ENCODE results near the gene CCT6B.

Gene CCT6B

GRCh38 chr17:34996422-34997285 is 35.4 kb upstream of the CCT6B start:
- H3K27ac ChIP-seq (ENCODE audit: low read depth, low read length), result no peak overlapping the region
- H3K4me3 ChIP-seq (ENCODE audit: low read depth, low read length), result no peak overlapping the region
- no peaks in the 10 kb centered on the region for H3K9me3 ChIP-seq (ENCODE audit: control insufficient read depth, insufficient read depth, low read depth, low read length)
- no peak overlapping the region for H3K9ac ChIP-seq (ENCODE audit: low read length)
- no peaks in the 10 kb centered on the region for H3K4me1 ChIP-seq (ENCODE audit: control insufficient read depth, insufficient read depth, low read length)
- H3K27me3 ChIP-seq (ENCODE audit: control insufficient read depth, insufficient read depth, low read length), result no peaks in the 10 kb centered on the region
- H3K36me3 ChIP-seq (ENCODE audit: control insufficient read depth, insufficient read depth, low read length), result peaks cover 98% of the 10 kb centered on the region

DNA sequence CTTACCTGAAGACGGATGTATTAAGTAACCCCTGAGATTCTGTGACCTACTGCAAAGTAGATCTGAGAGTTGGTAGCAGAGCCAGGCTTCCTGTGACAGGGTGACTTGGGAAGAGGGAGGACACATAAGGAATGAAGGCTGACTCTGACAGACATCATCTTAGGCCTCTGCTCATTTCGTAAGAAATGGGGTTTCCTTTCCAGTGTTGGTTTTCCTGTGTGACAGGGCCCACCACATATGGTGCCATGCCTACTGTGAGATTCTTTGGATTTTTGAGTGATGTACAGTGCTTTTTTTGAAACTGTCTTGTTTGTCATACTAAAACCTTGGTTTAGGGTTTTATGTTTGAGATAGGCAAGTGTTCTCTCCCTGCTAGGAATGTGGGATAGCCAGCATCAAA is 31.8 kb upstream of the CCT6B start:
- Histone ChIP-seq H3K27me3 (ENCODE audit: control insufficient read depth, insufficient read depth, low read length) (no peaks in the 10 kb centered on the region), H3K27ac (ENCODE audit: low read depth, low read length) (no peak overlapping the region), H3K9me3 (ENCODE audit: control insufficient read depth, insufficient read depth, low read depth, low read length) (no peaks in the 10 kb centered on the region), H3K4me1 (ENCODE audit: control insufficient read depth, insufficient read depth, low read length) (no peaks in the 10 kb centered on the region), H3K9ac (ENCODE audit: low read length) (no peak overlapping the region), H3K4me3 (ENCODE audit: low read depth, low read length) (no peak overlapping the region), H3K36me3 (ENCODE audit: control insufficient read depth, insufficient read depth, low read length) (peaks cover 100% of the 10 kb centered on the region)

- Histone ChIP-seq H3K27ac (ENCODE audit: low read depth, low read length) (no peak overlapping the region), H3K4me1 (ENCODE audit: control insufficient read depth, insufficient read depth, low read length) (no peaks in the 10 kb centered on the region), H3K4me3 (ENCODE audit: low read depth, low read length) (no peak overlapping the region), H3K9me3 (ENCODE audit: control insufficient read depth, insufficient read depth, low read depth, low read length) (no peaks in the 10 kb centered on the region), H3K9ac (ENCODE audit: low read length) (no peak overlapping the region), H3K36me3 (ENCODE audit: control insufficient read depth, insufficient read depth, low read length) (peaks cover 97% of the 10 kb centered on the region), H3K27me3 (ENCODE audit: control insufficient read depth, insufficient read depth, low read length) (no peaks in the 10 kb centered on the region)
Measured at GRCh38 chr17:34991606-34992005, 30.3 kb upstream of the CCT6B start.

DNA sequence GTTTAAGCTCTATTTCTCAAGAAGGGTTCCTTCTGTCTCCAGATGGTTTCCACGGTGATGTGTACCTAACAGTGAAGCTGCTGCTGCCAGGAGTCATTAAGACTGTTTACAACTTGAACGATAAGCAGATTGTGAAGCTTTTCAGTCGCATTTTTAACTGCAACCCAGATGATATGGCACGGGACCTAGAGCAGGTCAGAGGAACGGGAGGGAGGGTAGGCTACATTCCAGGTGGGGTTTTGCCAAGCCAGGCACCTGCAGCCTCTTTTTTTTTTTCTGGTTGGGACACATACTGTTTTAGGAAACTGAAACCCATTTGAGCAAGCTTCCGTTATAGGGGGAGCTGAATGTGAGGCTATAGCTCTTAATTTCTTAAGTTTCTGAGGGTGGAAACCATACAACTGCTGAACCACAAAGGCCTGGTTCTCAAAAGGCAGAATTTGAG is 29.7 kb upstream of the CCT6B start:
- Histone ChIP-seq H3K4me1 (ENCODE audit: control insufficient read depth, insufficient read depth, low read length) (no peaks in the 10 kb centered on the region), H3K27ac (ENCODE audit: low read depth, low read length) (no peak overlapping the region), H3K36me3 (ENCODE audit: control insufficient read depth, insufficient read depth, low read length) (peaks cover 97% of the 10 kb centered on the region), H3K4me3 (ENCODE audit: low read depth, low read length) (no peak overlapping the region), H3K9me3 (ENCODE audit: control insufficient read depth, insufficient read depth, low read depth, low read length) (no peaks in the 10 kb centered on the region), H3K27me3 (ENCODE audit: control insufficient read depth, insufficient read depth, low read length) (no peaks in the 10 kb centered on the region), H3K9ac (ENCODE audit: low read length) (no peak overlapping the region)

- Histone ChIP-seq H3K4me1 (ENCODE audit: control insufficient read depth, insufficient read depth, low read length) (no peaks in the 10 kb centered on the region), H3K27ac (ENCODE audit: low read depth, low read length) (no peak overlapping the region), H3K36me3 (ENCODE audit: control insufficient read depth, insufficient read depth, low read length) (peaks cover 96% of the 10 kb centered on the region), H3K4me3 (ENCODE audit: low read depth, low read length) (no peak overlapping the region), H3K9me3 (ENCODE audit: control insufficient read depth, insufficient read depth, low read depth, low read length) (no peaks in the 10 kb centered on the region), H3K9ac (ENCODE audit: low read length) (no peak overlapping the region), H3K27me3 (ENCODE audit: control insufficient read depth, insufficient read depth, low read length) (no peaks in the 10 kb centered on the region)
Measured at GRCh38 chr17:34989473-34989872, 28.2 kb upstream of the CCT6B start.

DNA sequence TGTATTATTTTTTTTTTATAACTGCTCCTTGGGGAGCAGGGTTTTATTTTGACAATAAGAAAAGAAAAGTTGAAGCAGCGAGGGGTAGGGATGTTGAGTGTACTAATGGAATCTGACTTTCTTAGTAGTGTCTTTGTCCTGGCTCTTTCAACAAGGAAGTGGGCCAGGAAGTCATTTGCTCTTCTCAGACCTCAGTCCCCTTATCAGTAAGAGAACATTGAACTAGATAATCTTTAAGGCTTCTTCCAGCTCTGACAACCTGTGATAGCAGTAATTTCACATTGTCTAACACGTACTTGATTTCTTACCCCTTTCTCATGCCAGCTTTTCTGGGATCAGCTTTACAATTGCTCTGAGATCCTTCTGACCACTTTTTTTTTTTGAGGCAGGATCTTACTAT is 27.4 kb upstream of the CCT6B start:
- Histone ChIP-seq H3K4me3 (ENCODE audit: low read depth, low read length) (no peak overlapping the region), H3K9me3 (ENCODE audit: control insufficient read depth, insufficient read depth, low read depth, low read length) (no peaks in the 10 kb centered on the region), H3K36me3 (ENCODE audit: control insufficient read depth, insufficient read depth, low read length) (peaks cover 94% of the 10 kb centered on the region), H3K27ac (ENCODE audit: low read depth, low read length) (no peak overlapping the region), H3K4me1 (ENCODE audit: control insufficient read depth, insufficient read depth, low read length) (no peaks in the 10 kb centered on the region), H3K9ac (ENCODE audit: low read length) (no peak overlapping the region), H3K27me3 (ENCODE audit: control insufficient read depth, insufficient read depth, low read length) (no peaks in the 10 kb centered on the region)

GRCh38 chr17:34987232-34987631 is 26.0 kb upstream of the CCT6B start:
- Histone ChIP-seq H3K27me3 (ENCODE audit: control insufficient read depth, insufficient read depth, low read length) (no peaks in the 10 kb centered on the region), H3K9ac (ENCODE audit: low read length) (no peak overlapping the region), H3K36me3 (ENCODE audit: control insufficient read depth, insufficient read depth, low read length) (peaks cover 91% of the 10 kb centered on the region), H3K9me3 (ENCODE audit: control insufficient read depth, insufficient read depth, low read depth, low read length) (no peaks in the 10 kb centered on the region), H3K4me1 (ENCODE audit: control insufficient read depth, insufficient read depth, low read length) (no peaks in the 10 kb centered on the region), H3K4me3 (ENCODE audit: low read depth, low read length) (no peak overlapping the region), H3K27ac (ENCODE audit: low read depth, low read length) (no peak overlapping the region)

DNA sequence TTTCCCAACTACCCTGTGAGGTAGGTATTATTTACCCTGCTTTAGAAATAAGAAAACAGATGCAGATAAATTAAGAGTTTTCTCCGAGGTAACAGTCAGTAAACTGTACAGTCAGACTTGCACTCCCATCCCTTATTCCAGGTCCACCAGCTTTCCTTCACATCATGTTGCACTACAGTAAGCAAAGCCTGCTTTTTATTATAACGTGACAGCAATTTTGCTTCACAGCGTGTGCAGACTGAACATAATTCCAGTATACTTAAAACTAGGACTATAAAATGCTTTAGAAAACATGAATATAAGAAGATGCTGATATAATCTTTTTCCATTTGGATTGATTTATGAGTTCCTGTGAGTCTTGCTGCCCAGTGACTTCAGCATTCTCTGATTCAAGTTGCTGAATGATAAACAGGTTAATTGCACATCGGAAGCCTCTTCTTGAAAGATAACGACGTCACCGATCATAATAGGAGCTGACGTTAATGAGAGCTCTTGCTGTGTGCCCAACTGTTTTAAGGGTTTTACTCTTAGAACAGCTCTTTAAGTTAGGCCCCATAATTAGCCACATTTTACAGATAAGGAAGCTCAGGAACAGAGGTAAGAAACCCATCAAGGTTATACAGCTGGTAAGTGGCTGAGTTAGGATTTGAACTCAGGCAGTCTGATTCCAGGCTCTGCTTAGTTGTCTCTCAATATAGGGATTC is 20.4 kb upstream of the CCT6B start:
- H3K36me3 ChIP-seq (ENCODE audit: control insufficient read depth, insufficient read depth, low read length), result peaks cover 42% of the 10 kb centered on the region
- H3K4me1 ChIP-seq (ENCODE audit: control insufficient read depth, insufficient read depth, low read length), result peaks cover 4% of the 10 kb centered on the region; the same call in 1 of the 2 replicates
- H3K27ac ChIP-seq (ENCODE audit: low read depth, low read length), result peak overlapping the region; percentile 97; the same call in 1 of the 2 replicates
- peak overlapping the region; percentile 75 for H3K4me3 ChIP-seq (ENCODE audit: low read depth, low read length)
- H3K9me3 ChIP-seq (ENCODE audit: control insufficient read depth, insufficient read depth, low read depth, low read length), result no peaks in the 10 kb centered on the region
- H3K27me3 ChIP-seq (ENCODE audit: control insufficient read depth, insufficient read depth, low read length), result no peaks in the 10 kb centered on the region
- peak overlapping the region; percentile 96 for H3K9ac ChIP-seq (ENCODE audit: low read length)

- H3K4me3 ChIP-seq (ENCODE audit: low read depth, low read length), result peak overlapping the region; percentile 75
- peak overlapping the region; percentile 96 for H3K9ac ChIP-seq (ENCODE audit: low read length)
- H3K4me1 ChIP-seq (ENCODE audit: control insufficient read depth, insufficient read depth, low read length), result peaks cover 4% of the 10 kb centered on the region; the same call in 1 of the 2 replicates
- H3K9me3 ChIP-seq (ENCODE audit: control insufficient read depth, insufficient read depth, low read depth, low read length), result no peaks in the 10 kb centered on the region
- H3K27ac ChIP-seq (ENCODE audit: low read depth, low read length), result peak overlapping the region; percentile 97
- peaks cover 34% of the 10 kb centered on the region for H3K36me3 ChIP-seq (ENCODE audit: control insufficient read depth, insufficient read depth, low read length)
- H3K27me3 ChIP-seq (ENCODE audit: control insufficient read depth, insufficient read depth, low read length), result no peaks in the 10 kb centered on the region
Measured at GRCh38 chr17:34980681-34981537, 19.6 kb upstream of the CCT6B start.

DNA sequence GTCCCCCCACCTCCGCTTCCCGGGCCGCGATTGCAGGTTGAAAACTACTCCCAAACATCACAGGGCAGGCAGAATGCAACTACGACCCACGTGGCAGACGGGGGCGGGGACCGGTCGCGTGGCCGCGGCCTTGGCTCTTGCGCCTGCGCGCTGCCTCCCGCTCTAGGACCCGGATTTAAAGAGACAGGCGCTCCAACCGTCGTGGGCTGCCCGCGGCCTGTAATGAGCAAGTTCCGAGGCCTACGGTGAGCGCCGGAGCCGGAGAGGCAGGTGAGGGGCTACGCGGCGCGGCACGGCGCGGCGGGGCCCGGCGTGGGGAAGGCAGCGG is 19.1 kb upstream of the CCT6B start, which contains the start of gene LIG3:
Gene LIG3, plus strand, starts transcription at position 160 of the 328 bp plus-strand sequence. CDS start 2,494 bp downstream, outside the sequence.
- no peaks in the 10 kb centered on the region for H3K9me3 ChIP-seq (ENCODE audit: control insufficient read depth, insufficient read depth, low read depth, low read length)
- H3K36me3 ChIP-seq (ENCODE audit: control insufficient read depth, insufficient read depth, low read length), result peaks cover 28% of the 10 kb centered on the region
- peaks cover 4% of the 10 kb centered on the region; the same call in 1 of the 2 replicates for H3K4me1 ChIP-seq (ENCODE audit: control insufficient read depth, insufficient read depth, low read length)
- H3K9ac ChIP-seq (ENCODE audit: low read length), result peak within 1 kb of the TSS; percentile 96
- peak within 1 kb of the TSS; percentile 75 for H3K4me3 ChIP-seq (ENCODE audit: low read depth, low read length)
- H3K27me3 ChIP-seq (ENCODE audit: control insufficient read depth, insufficient read depth, low read length), result no peaks in the 10 kb centered on the region
- peak within 1 kb of the TSS; percentile 97 for H3K27ac ChIP-seq (ENCODE audit: low read depth, low read length)

All from HUES6 (cell line).